Choroid plexus epithelial cell (primary cell): ENCODE data around the gene OXCT2.
"Not testable (repeated sequence)": the region's sequence is repeated elsewhere in the genome, so short reads cannot be mapped to it uniquely, and the experiment has no call there.

Experiments used
- DNase-seq: peaks from one replicate; pipeline ENCODE4 v3.0.0-alpha.2; 2010; ENCODE audit warnings: low read depth
- H3K4me3 ChIP-seq: 2 replicates; pipeline ENCODE4 v1.5.1; 2011; ENCODE audit warnings: low read depth, mild to moderate bottlenecking, control low read depth, low read length, moderate library complexity
- CTCF ChIP-seq: conservative IDR thresholded peaks from 2 replicates; pipeline ENCODE4 v1.5.1; 2011; ENCODE audit warnings: low read depth, mild to moderate bottlenecking, control low read depth, inconsistent platforms, low read length, moderate library complexity

OXCT2 gene

GRCh38 chr1:39771022-39771532 is at the start of gene OXCT2:
TSS of gene OXCT2 (minus strand) at chr1:39771348. CDS start at chr1:39771255, 93 bp downstream.
- H3K4me3 ChIP-seq: peak within 1 kb of the TSS; percentile 13
- not testable (repeated sequence) for DNase-seq

GRCh38 chr1:39819091-39819812 is 48.1 kb upstream of the OXCT2 start:
- no peak for TF ChIP-seq CTCF
- no peak for DNase-seq
- no peak overlapping the region for H3K4me3 ChIP-seq

GRCh38 chr1:39818482-39818881 is 47.3 kb upstream of the OXCT2 start:
- no peak for TF ChIP-seq CTCF
- no peak overlapping the region for H3K4me3 ChIP-seq
- no peak for DNase-seq

- not testable (repeated sequence) for DNase-seq
These were observed 46.2 kb upstream of the OXCT2 start for GRCh38 chr1:39817091-39817932.

GRCh38 chr1:39816415-39817090 is 45.4 kb upstream of the OXCT2 start:
- peak; percentile 72 for DNase-seq
- TF ChIP-seq CTCF: peak; percentile 85
- H3K4me3 ChIP-seq: no peak overlapping the region

More at GRCh38 chr1:39817091-39817932, 46.2 kb upstream of the OXCT2 start:
- not testable (repeated sequence) for H3K4me3 ChIP-seq

GRCh38 chr1:39812913-39813312 is 41.8 kb upstream of the OXCT2 start:
- DNase-seq: no peak
- no peak overlapping the region for H3K4me3 ChIP-seq
- TF ChIP-seq CTCF: no peak

- DNase-seq: no peak
- no peak overlapping the region for H3K4me3 ChIP-seq
- no peak for TF ChIP-seq CTCF
These were observed 37.8 kb upstream of the OXCT2 start for GRCh38 chr1:39808784-39809517.
